CD4-positive, alpha-beta T cell treated with Interleukin-15 for 4 hours (primary cell): ENCODE results near the gene MECP2.

Experiments
- DNase-seq: peaks from one replicate; pipeline ENCODE4 v3.0.0-alpha.2; 2020; ENCODE audit warnings: low spot score

The MECP2 gene

GRCh38 chrX:154061801-154062200, 35.7 kb downstream of the MECP2 start:
- no peak for DNase-seq

GRCh38 chrX:154059729-154060245, 37.7 kb downstream of the MECP2 start:
- DNase-seq: no peak

GRCh38 chrX:154059231-154059630, 38.3 kb downstream of the MECP2 start:
- no peak for DNase-seq

GRCh38 chrX:154058214-154058997, 39.1 kb downstream of the MECP2 start:
- no peak for DNase-seq

GRCh38 chrX:154057791-154058190, 39.7 kb downstream of the MECP2 start:
- DNase-seq: no peak

- peak; percentile 0 for DNase-seq
Measured at GRCh38 chrX:154056770-154057241, 40.7 kb downstream of the MECP2 start.

- peak; percentile 68 for DNase-seq
Measured at GRCh38 chrX:154051201-154051810, 46.2 kb downstream of the MECP2 start.

GRCh38 chrX:154050113-154050495, 47.4 kb downstream of the MECP2 start:
- DNase-seq: no peak

- no peak for DNase-seq
Measured at GRCh38 chrX:154049209-154050112, 48.1 kb downstream of the MECP2 start.

GRCh38 chrX:154048398-154048797, 49.1 kb downstream of the MECP2 start:
- no peak for DNase-seq

- DNase-seq: no peak
Measured at GRCh38 chrX:154046940-154047610, 50.4 kb downstream of the MECP2 start.

- no peak for DNase-seq
Measured at GRCh38 chrX:154046031-154046781, 51.3 kb downstream of the MECP2 start.

- DNase-seq: no peak
Measured at GRCh38 chrX:154044091-154044490, 53.4 kb downstream of the MECP2 start.

GRCh38 chrX:154043003-154043763, 54.3 kb downstream of the MECP2 start:
- no peak for DNase-seq

- DNase-seq: no peak
Measured at GRCh38 chrX:154040863-154041262, 56.7 kb downstream of the MECP2 start.

GRCh38 chrX:154040307-154040756, 57.2 kb downstream of the MECP2 start:
- DNase-seq: no peak

- DNase-seq: no peak
Measured at GRCh38 chrX:154039577-154039976, 57.9 kb downstream of the MECP2 start.

GRCh38 chrX:154038656-154039055, 58.9 kb downstream of the MECP2 start:
- DNase-seq: no peak

- no peak for DNase-seq
Measured at GRCh38 chrX:154037754-154038153, 59.8 kb downstream of the MECP2 start.

- DNase-seq: peak; percentile 21
Measured at GRCh38 chrX:154036513-154036912, 61.0 kb downstream of the MECP2 start.
